NT2/D1 (cell line): ENCODE measurements around the gene LIPC.
A peak's percentile ranks its signal among the peaks of the same experiment; 100 is the strongest.

Experiments used
- DNase-seq: peaks from one replicate; pipeline ENCODE4 v3.0.0-alpha.2; 2011; ENCODE audit warnings: low read depth, low spot score
- H3K27me3 ChIP-seq: 2 replicates; pipeline ENCODE4 v1.6.0; 2011; ENCODE audit warnings: mild to moderate bottlenecking; ENCODE audit not compliant: insufficient read length, insufficient read depth
- H3K36me3 ChIP-seq: 2 replicates; pipeline ENCODE4 v1.6.1; 2011; ENCODE audit warnings: mild to moderate bottlenecking, low read length, mixed read lengths; ENCODE audit not compliant: insufficient read depth, insufficient read length
- H3K4me1 ChIP-seq: 2 replicates; pipeline ENCODE4 v1.5.1; 2011; ENCODE audit not compliant: insufficient read depth, insufficient read length
- H3K4me3 ChIP-seq: 2 replicates; pipeline ENCODE4 v1.5.1; 2011; ENCODE audit warnings: low read depth; ENCODE audit not compliant: insufficient read length
- H3K9ac ChIP-seq: 2 replicates; pipeline ENCODE4 v1.6.0; 2011; ENCODE audit warnings: low read depth; ENCODE audit not compliant: insufficient read length
- H3K9me3 ChIP-seq: 2 replicates; pipeline ENCODE4 v1.5.1; 2011; ENCODE audit warnings: mild to moderate bottlenecking, low read length; ENCODE audit not compliant: insufficient read depth
- SUZ12 ChIP-seq: IDR thresholded peaks from 2 replicates; pipeline ENCODE4 v1.6.1; 2011; ENCODE audit not compliant: insufficient read length, insufficient read depth; ENCODE audit errors: extremely low read depth
- YY1 ChIP-seq: IDR thresholded peaks from 2 replicates; pipeline ENCODE4 v1.6.1; 2011; ENCODE audit not compliant: insufficient read length, insufficient read depth
- ZNF274 ChIP-seq: IDR thresholded peaks from 2 replicates; pipeline ENCODE4 v1.6.1; 2011; ENCODE audit warnings: mild to moderate bottlenecking, low read depth, low read length

LIPC gene

DNA sequence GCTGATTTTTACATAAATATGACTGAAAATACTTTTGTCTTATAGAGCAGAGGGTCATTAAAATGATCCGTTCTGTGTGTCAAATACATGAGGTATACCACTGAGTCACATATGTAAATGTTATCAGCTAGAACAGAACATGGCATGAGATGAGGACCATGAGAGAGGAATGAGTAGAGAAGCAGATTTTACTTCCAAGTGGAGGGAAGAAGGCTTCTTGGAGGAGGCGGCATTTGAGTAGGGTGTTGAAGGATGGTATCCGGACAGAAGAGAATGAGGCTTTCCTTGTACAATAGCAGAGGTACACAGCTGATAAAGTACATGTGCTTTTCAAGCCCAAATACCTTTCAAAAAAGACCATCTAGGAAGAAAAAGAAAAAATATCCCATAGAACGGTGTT is 4.8 kb downstream of the LIPC start:
- no peaks in the 10 kb centered on the region for H3K27me3 ChIP-seq
- TF ChIP-seq YY1 (no peak), SUZ12 (no peak), ZNF274 (no peak)
- no peaks in the 10 kb centered on the region for H3K9me3 ChIP-seq
- peaks cover 14% of the 10 kb centered on the region for H3K4me1 ChIP-seq
- no peak for DNase-seq
- no peak overlapping the region for H3K4me3 ChIP-seq
- no peaks in the 10 kb centered on the region for H3K36me3 ChIP-seq
- H3K9ac ChIP-seq: no peak overlapping the region

DNA sequence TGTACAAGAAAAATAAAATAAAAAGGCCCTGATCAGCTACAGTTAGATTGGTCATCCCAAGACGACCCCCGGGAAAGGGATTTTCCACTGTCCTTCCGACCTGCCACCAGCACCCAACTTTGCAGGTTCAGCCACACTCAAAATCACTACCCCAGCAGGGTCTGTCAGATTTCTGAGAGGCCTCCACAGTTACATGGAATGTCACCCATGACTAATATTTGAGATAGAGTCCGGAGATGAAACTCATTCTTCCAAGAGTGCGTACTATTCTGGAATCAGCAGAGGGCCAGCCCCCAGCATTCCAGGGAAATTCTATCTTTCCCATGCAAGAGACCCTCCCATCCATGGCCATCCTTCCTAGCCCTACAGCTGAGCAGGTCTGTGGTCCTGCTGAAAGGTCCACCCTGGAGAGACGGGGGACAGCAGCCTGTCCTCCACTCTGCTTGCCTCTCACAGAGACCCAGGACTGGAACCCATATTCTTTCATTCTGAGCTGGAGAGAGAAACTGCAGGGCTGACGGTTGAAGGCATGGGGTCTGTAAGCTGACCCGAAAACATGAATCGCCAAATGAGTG is 5.8 kb downstream of the LIPC start:
- DNase-seq: no peak
- H3K9ac ChIP-seq: no peak overlapping the region
- no peaks in the 10 kb centered on the region for H3K9me3 ChIP-seq
- H3K4me1 ChIP-seq: peaks cover 14% of the 10 kb centered on the region
- no peak overlapping the region for H3K4me3 ChIP-seq
- TF ChIP-seq SUZ12: no peak
- TF ChIP-seq ZNF274: no peak
- TF ChIP-seq YY1: no peak
- no peaks in the 10 kb centered on the region for H3K27me3 ChIP-seq
- H3K36me3 ChIP-seq: no peaks in the 10 kb centered on the region

GRCh38 chr15:58438111-58438510 is 6.3 kb downstream of the LIPC start:
- Histone ChIP-seq H3K9ac (no peak overlapping the region), H3K4me1 (peaks cover 14% of the 10 kb centered on the region), H3K9me3 (no peaks in the 10 kb centered on the region), H3K36me3 (no peaks in the 10 kb centered on the region), H3K4me3 (no peak overlapping the region), H3K27me3 (no peaks in the 10 kb centered on the region)
- DNase-seq: no peak
- TF ChIP-seq ZNF274: no peak
- no peak for TF ChIP-seq YY1
- no peak for TF ChIP-seq SUZ12

DNA sequence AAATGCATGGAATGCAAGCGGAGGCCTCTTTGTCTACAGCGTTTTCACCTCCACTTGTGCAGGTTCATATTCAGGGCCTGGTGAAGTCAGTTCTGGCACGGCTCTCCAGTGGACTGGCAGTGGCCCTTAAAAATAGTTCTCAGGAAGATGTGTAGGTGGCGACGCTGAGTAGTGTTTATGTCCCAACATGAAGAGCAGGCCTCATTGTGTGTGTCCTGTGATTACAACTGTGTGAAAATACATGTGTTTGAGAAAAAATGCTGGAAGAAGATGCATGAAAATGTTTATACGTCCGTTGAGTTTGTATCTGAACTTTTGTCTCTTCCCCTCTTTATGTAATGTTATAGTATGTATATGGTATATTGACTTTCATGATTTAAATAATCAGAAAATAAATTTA is 7.2 kb downstream of the LIPC start:
- peak; percentile 36 for DNase-seq
- no peak for TF ChIP-seq ZNF274
- TF ChIP-seq SUZ12: no peak
- TF ChIP-seq YY1: no peak
- H3K36me3 ChIP-seq: no peaks in the 10 kb centered on the region
- no peaks in the 10 kb centered on the region for H3K9me3 ChIP-seq
- H3K4me1 ChIP-seq: peaks cover 14% of the 10 kb centered on the region
- H3K9ac ChIP-seq: no peak overlapping the region
- H3K27me3 ChIP-seq: no peaks in the 10 kb centered on the region
- H3K4me3 ChIP-seq: no peak overlapping the region

- H3K4me3 ChIP-seq: no peak overlapping the region
- H3K4me1 ChIP-seq: peaks cover 12% of the 10 kb centered on the region
- no peak for TF ChIP-seq SUZ12
- no peaks in the 10 kb centered on the region for H3K36me3 ChIP-seq
- no peak overlapping the region for H3K9ac ChIP-seq
- no peak for DNase-seq
- H3K9me3 ChIP-seq: no peaks in the 10 kb centered on the region
- no peaks in the 10 kb centered on the region for H3K27me3 ChIP-seq
These were observed 8.5 kb downstream of the LIPC start for GRCh38 chr15:58440158-58440910.

- no peak for TF ChIP-seq ZNF274
- TF ChIP-seq SUZ12: no peak
- TF ChIP-seq YY1: no peak
- Histone ChIP-seq H3K9me3 (no peaks in the 10 kb centered on the region), H3K4me3 (no peak overlapping the region), H3K36me3 (no peaks in the 10 kb centered on the region), H3K27me3 (no peaks in the 10 kb centered on the region), H3K4me1 (peaks cover 12% of the 10 kb centered on the region), H3K9ac (peak overlapping the region; percentile 14)
- no peak for DNase-seq
These were observed 9.1 kb downstream of the LIPC start for GRCh38 chr15:58440922-58441321.

DNA sequence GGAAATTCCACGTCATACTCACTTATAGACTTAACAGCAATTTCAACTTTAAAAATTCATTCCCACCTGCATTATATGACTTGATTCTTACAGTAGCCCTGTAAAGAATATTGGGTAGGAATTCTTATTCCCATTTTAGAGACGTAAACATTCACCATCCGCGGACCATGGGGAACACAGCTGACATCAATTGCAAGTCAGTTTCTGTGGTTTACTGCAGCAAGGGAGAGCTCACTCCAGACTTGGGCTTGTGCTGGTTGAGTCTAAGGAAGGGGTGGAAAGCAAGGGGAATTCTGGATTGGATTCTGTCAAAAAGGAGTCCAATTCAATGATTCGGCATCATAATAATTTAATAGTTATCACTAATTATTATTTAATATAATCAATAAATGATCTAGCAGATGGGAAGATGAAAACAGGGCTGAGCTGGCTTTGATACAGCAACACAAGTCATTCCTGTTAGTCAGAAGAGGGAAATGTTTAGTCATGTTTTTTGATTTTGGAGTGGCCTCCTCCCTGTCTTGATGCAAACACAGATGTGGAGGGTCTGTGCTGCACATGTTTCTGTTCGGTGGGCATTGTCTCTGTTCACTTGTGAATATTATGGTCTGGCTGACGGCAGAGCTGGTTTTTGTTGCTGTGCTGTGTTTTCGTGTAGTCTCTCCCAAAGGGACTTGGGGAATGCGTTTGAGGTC is 9.7 kb downstream of the LIPC start:
- TF ChIP-seq SUZ12: no peak
- TF ChIP-seq ZNF274: no peak
- no peak for TF ChIP-seq YY1
- no peak for DNase-seq
- Histone ChIP-seq H3K4me3 (no peak overlapping the region), H3K36me3 (no peaks in the 10 kb centered on the region), H3K27me3 (no peaks in the 10 kb centered on the region), H3K4me1 (peaks cover 12% of the 10 kb centered on the region), H3K9ac (no peak overlapping the region), H3K9me3 (no peaks in the 10 kb centered on the region)
